Heart right ventricle (tissue), 16 donors: ENCODE results near the gene MOGAT3. TPM values are rescaled to one million over a fixed set of nuclear protein-coding genes. Genes with fewer than 3 reads are reported as not detected.

Source experiments
- ATAC-seq, 8 donors: fragments of 200-7000 bp; cut with Tn5 transposase; one replicate each; pipeline ENCODE4 v1.9.1; 2020; ENCODE audit warnings: mild to moderate bottlenecking in 8 of 8, moderate library complexity in 8 of 8, moderate number of reproducible peaks in 1 of 8
- DNase-seq, 2 donors: peaks; one replicate each; pipeline ENCODE4 v3.0.0-alpha.2; 2020
- H3K27ac ChIP-seq, 10 donors: fragments of 200-600 bp; sonication (generic) in 2 of 10; one replicate each; pipeline versions ENCODE4 v1.5.0 to v1.8.0; 2020 to 2022; ENCODE audit warnings: mild to moderate bottlenecking in 3 of 10
- H3K27me3 ChIP-seq, 7 donors: fragments of 200-600 bp; one replicate each; pipeline ENCODE4 v1.8.0; 2021 to 2022; ENCODE audit warnings: mild to moderate bottlenecking in 2 of 7
- H3K36me3 ChIP-seq, 9 donors: fragments of 200-600 bp; sonication (generic) in 1 of 9; one replicate each; pipeline versions ENCODE4 v1.5.0 to v1.8.0; 2020 to 2022; ENCODE audit warnings: mild to moderate bottlenecking in 2 of 9
- H3K4me1 ChIP-seq, 9 donors: fragments of 200-600 bp; sonication (generic) in 1 of 9; one replicate each; pipeline versions ENCODE4 v1.5.0 to v1.8.0; 2020 to 2022; ENCODE audit warnings: mild to moderate bottlenecking in 4 of 9
- H3K4me3 ChIP-seq, 10 donors: fragments of 200-600 bp; sonication (generic) in 2 of 10; one replicate each; pipeline versions ENCODE4 v1.5.0 to v1.8.0; 2020 to 2022; ENCODE audit warnings: mild to moderate bottlenecking in 7 of 10, moderate library complexity in 2 of 10
- H3K9me3 ChIP-seq, 11 donors: fragments of 200-600 bp in 10 of 11; sonication (generic) in 2 of 11; one replicate each; pipeline versions ENCODE4 v1.5.0 to v1.8.0; 2013 to 2022; ENCODE audit warnings: mild to moderate bottlenecking in 2 of 11, control low read depth in 1 of 11, moderate library complexity in 1 of 11
- CTCF ChIP-seq, 9 donors: fragments of 200-600 bp; sonication (generic) in 2 of 9; IDR thresholded peaks; one replicate each; pipeline versions ENCODE4 v1.5.0 to v1.8.0; 2021 to 2022; ENCODE audit warnings: antibody characterized with exemption in 9 of 9, mild to moderate bottlenecking in 5 of 9, moderate library complexity in 1 of 9
- WGBS, 2 donors: extraction: QIAGEN DNeasy Blood & Tissue Kit; methylation state at CpG; one replicate each; pipeline ENCODE4 v1.1.7; 2013; ENCODE audit warnings: inconsistent platforms in 1 of 2; 5-methylcytosine and 5-hydroxymethylcytosine counted together
- intact Hi-C, 10 donors: fragments of 100-400 bp; cut with DNase I; formaldehyde crosslinking; loops; one replicate each; pipeline versions ENCODE4 v1.11.1 to v1.14.2; 2022
- polyA plus RNA-seq, 2 donors: library from polyadenylated mRNA; stranded (reverse); fragments of 200-250 nt; gene quantifications; one replicate each; pipeline ENCODE4 v1.2.3, GENCODE V29; 2013
- total RNA-seq, 10 donors: library from RNA; stranded (reverse); fragmentation: NEBNext Ultra II Directional in 3 of 10; extraction: Animal tissue kit (Norgen Biotek cat#: 25700) in 3 of 10; gene quantifications; one replicate each; pipeline versions ENCODE4 v1.2.1 to v1.2.4, GENCODE V29; 2021 to 2023
- donor health status: Arrhythmogenic right ventricular cardiomyopathy.
- donor health status: ischemic (EF 13 %, LVEDD 7.1; RV severe dilation, severe dysfunction).
- donor health status: healthy with polysubstance abuse.
- donor health status: DM: no; HTN: yes; CAD: no.
- donor health status: DM: no; HTN: no; CAD: no.
- donor health status: ischemic (EF 25% LVEDD 6.9; RV normal size, moderate dysfunction).
- donor health status: ischemic (EF 25% LVEDD 5.7; RV mildly dilated, moderate dysfunction).
- donor health status: healthy.
- donor health status: DM: yes; HTN: yes; CAD: no.
- donor health status: Ischemic cardiomyopathy.
- donor health status: ischemic (EF 35%, LVEDD 5.7; RV mildly dilated, moderate dysfunction).
- donor health status: nonischemic (EF 11% LVEDD 7.7; RV severe dilation, severe dysfunction).
- donor health status: DM: yes; HTN: yes; CAD: no.
- donor health status: PGD.
- donor health status: ischemic (EF 29% LVEDD 5.4; RV normal size, mild dysfunction).
- donor health status: nonischemic (EF 23%, LVEDD 6.1; RV moderate dilation, normal function).

The MOGAT3 gene
- total and polyA plus RNA-seq, 12 donors = not detected

- ATAC-seq (no peak), DNase-seq (no peak)
- Histone ChIP-seq H3K27me3 (no peaks in the 10 kb centered on the region), H3K4me1 (peaks cover 17 to 61% (median 49%) of the 10 kb centered on the region in 9 donors), H3K36me3 (peaks cover 0 to 51% (median 11%) of the 10 kb centered on the region in 9 donors), H3K9me3 (no peaks in the 10 kb centered on the region), H3K27ac (no peak overlapping the region), H3K4me3 (no peak overlapping the region)
- TF ChIP-seq CTCF (IDR thresholded peaks at IDR 0.05) = no peak
- 84 to 87% methylated on average over 9 of the region's 9 CpGs for WGBS, 2 donors
- intact Hi-C loops = no loop called here
Observed at GRCh38 chr7:101235522-101235921, 34.7 kb upstream of the MOGAT3 start.

- H3K36me3 ChIP-seq = peaks cover 0 to 46% (median 8%) of the 10 kb centered on the region in 9 donors
- H3K4me1 ChIP-seq = peaks cover 17 to 59% (median 46%) of the 10 kb centered on the region in 9 donors
- peak in 8 of 9 donors; percentile 5 to 45 (median 32) for TF ChIP-seq CTCF (IDR thresholded peaks at IDR 0.05)
- H3K27ac ChIP-seq = no peak overlapping the region
- no peaks in the 10 kb centered on the region for H3K9me3 ChIP-seq
- no peaks in the 10 kb centered on the region for H3K27me3 ChIP-seq
- DNase-seq (no peak), ATAC-seq (no peak)
- no peak overlapping the region for H3K4me3 ChIP-seq
- intact Hi-C loops = no loop called here
- WGBS, 2 donors = 75 to 77% methylated on average over 11 of the region's 11 CpGs
Observed at GRCh38 chr7:101235050-101235449, 34.2 kb upstream of the MOGAT3 start.

GRCh38 chr7:101234636-101235035 is 33.8 kb upstream of the MOGAT3 start:
- H3K9me3 ChIP-seq = no peaks in the 10 kb centered on the region
- H3K27me3 ChIP-seq = no peaks in the 10 kb centered on the region
- peaks cover 17 to 55% (median 42%) of the 10 kb centered on the region in 9 donors for H3K4me1 ChIP-seq
- H3K4me3 ChIP-seq = no peak overlapping the region
- H3K36me3 ChIP-seq = peaks cover 0 to 43% (median 4%) of the 10 kb centered on the region in 9 donors
- ATAC-seq (no peak), DNase-seq (no peak)
- intact Hi-C loops = no loop called here
- no peak overlapping the region for H3K27ac ChIP-seq
- TF ChIP-seq CTCF (IDR thresholded peaks at IDR 0.05) = no peak
- WGBS, 2 donors = 85 to 91% methylated on average over 5 of the region's 5 CpGs

- 88 to 90% methylated on average over 21 of the region's 21 CpGs for WGBS, 2 donors
- ATAC-seq (no peak), DNase-seq (no peak)
- intact Hi-C loops = no loop called here
- Histone ChIP-seq H3K4me3 (no peak overlapping the region), H3K4me1 (peaks cover 16 to 49% (median 36%) of the 10 kb centered on the region in 9 donors), H3K9me3 (no peaks in the 10 kb centered on the region), H3K27ac (no peak overlapping the region), H3K36me3 (peaks cover 0 to 43% (median 0%) of the 10 kb centered on the region in 9 donors), H3K27me3 (no peaks in the 10 kb centered on the region)
- no peak for TF ChIP-seq CTCF (IDR thresholded peaks at IDR 0.05)
Observed at GRCh38 chr7:101233907-101234547, 33.2 kb upstream of the MOGAT3 start.
